Gastroesophageal sphincter (tissue), 3 donors: ENCODE results near the gene ABCG8.

Source experiments
- POLR2A ChIP-seq, 2 donors: fragments of 450-650 bp; IDR thresholded peaks; one replicate each; pipeline ENCODE4 v1.6.1; 2017; ENCODE audit warnings: antibody characterized with exemption in 2 of 2, mild to moderate bottlenecking in 2 of 2, moderate library complexity in 1 of 2
- POLR2AphosphoS5 ChIP-seq: sonication (generic); formaldehyde crosslinking; IDR thresholded peaks from one replicate; pipeline ENCODE4 v1.6.1; 2017; ENCODE audit warnings: antibody characterized with exemption
- TF ChIP-seq, protein P1 (sequence below), 4 experiments: fragments of 200-600 bp in 2 of 4; fragments of 450-650 bp in 2 of 4; sonication (generic) in 1 of 4; IDR thresholded peaks; one replicate each; pipeline ENCODE4 v1.5.1; 2017 to 2019; ENCODE audit warnings: antibody characterized with exemption in 4 of 4, mild to moderate bottlenecking in 2 of 4, moderate library complexity in 2 of 4

DNA sequence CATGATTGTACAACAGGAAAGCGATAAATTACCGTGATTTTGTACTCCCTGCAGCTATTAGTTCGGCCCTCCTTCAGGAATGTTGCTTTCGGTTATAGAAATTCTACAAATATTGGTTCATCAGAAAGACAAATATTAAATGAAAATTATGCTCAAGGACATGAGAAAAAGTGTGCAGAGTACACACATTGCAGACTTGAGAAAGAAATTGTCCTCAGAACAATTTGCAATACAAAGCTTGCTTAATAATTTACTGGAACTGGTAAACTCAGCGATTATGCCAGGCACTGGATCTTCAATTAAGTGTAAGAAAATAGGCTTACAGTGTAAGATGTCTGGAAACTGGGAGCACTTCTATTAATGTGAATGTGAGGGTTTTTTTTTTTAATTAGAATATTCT, 45.9 kb downstream of the ABCG8 start:
- TF ChIP-seq, protein P1, sequence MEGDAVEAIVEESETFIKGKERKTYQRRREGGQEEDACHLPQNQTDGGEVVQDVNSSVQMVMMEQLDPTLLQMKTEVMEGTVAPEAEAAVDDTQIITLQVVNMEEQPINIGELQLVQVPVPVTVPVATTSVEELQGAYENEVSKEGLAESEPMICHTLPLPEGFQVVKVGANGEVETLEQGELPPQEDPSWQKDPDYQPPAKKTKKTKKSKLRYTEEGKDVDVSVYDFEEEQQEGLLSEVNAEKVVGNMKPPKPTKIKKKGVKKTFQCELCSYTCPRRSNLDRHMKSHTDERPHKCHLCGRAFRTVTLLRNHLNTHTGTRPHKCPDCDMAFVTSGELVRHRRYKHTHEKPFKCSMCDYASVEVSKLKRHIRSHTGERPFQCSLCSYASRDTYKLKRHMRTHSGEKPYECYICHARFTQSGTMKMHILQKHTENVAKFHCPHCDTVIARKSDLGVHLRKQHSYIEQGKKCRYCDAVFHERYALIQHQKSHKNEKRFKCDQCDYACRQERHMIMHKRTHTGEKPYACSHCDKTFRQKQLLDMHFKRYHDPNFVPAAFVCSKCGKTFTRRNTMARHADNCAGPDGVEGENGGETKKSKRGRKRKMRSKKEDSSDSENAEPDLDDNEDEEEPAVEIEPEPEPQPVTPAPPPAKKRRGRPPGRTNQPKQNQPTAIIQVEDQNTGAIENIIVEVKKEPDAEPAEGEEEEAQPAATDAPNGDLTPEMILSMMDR (IDR thresholded peaks at IDR 0.05): no peak
- TF ChIP-seq POLR2A (IDR thresholded peaks at IDR 0.05) (no peak), POLR2AphosphoS5 (no peak)
